Colonic mucosa (tissue), 4 donors: ENCODE data around the gene ASGR1. TPM values are rescaled to one million over a fixed set of nuclear protein-coding genes. Genes with fewer than 3 reads are reported as not detected.
A peak's percentile ranks its signal among the peaks of the same experiment; 100 is the strongest.

Experiments used
- DNase-seq: peaks from one replicate; pipeline ENCODE4 v3.0.0-alpha.2; 2020
- H3K27ac ChIP-seq: fragments of 200-600 bp; one replicate; pipeline ENCODE4 v1.8.0; 2021
- H3K27me3 ChIP-seq: fragments of 200-600 bp; one replicate; pipeline ENCODE4 v1.8.0; 2021
- H3K36me3 ChIP-seq: fragments of 200-600 bp; one replicate; pipeline ENCODE4 v1.8.0; 2021
- H3K4me1 ChIP-seq: fragments of 200-600 bp; one replicate; pipeline ENCODE4 v1.8.0; 2021; ENCODE audit warnings: mild to moderate bottlenecking
- H3K4me3 ChIP-seq: fragments of 200-600 bp; one replicate; pipeline ENCODE4 v1.8.0; 2021
- H3K9ac ChIP-seq, 2 donors: one replicate each; pipeline ENCODE4 v1.7.0; 2013; ENCODE audit warnings: control low read depth in 2 of 2, low read depth in 2 of 2, low read length in 2 of 2
- H3K9me3 ChIP-seq: fragments of 200-600 bp; one replicate; pipeline ENCODE4 v1.8.0; 2021
- CTCF ChIP-seq: fragments of 200-600 bp; IDR thresholded peaks from one replicate; pipeline ENCODE4 v1.8.0; 2022; ENCODE audit warnings: antibody characterized with exemption, mild to moderate bottlenecking
- intact Hi-C: fragments of 100-400 bp; cut with DNase I; formaldehyde crosslinking; loops from one replicate; pipeline ENCODE4 v1.14.1; 2022
- total RNA-seq, 2 donors: library from RNA; stranded (reverse); fragmentation: NEBNext Ultra II Directional in 1 of 2; extraction: Animal tissue kit (Norgen Biotek cat#: 25700) in 1 of 2; gene quantifications; one replicate each; pipeline ENCODE4 v1.2.1, GENCODE V29; 2021
- donor health status: healthy.
- donor health status: DM: no; HTN: no; CAD: no.
- donor health status: DM: no; HTN: no; CAD: no.

The ASGR1 gene
- total RNA-seq, 2 donors from 2014 or later, result 0.47 to 1.1 TPM

- DNase-seq, result no peak
- H3K27ac ChIP-seq, result no peak overlapping the region
- H3K4me1 ChIP-seq, result no peaks in the 10 kb centered on the region
- H3K9ac ChIP-seq, result no peak overlapping the region
- no peak overlapping the region for H3K4me3 ChIP-seq
- no peak for TF ChIP-seq CTCF
- intact Hi-C loops, result no loop called here
- no peaks in the 10 kb centered on the region for H3K9me3 ChIP-seq
- H3K36me3 ChIP-seq, result no peaks in the 10 kb centered on the region
- H3K27me3 ChIP-seq, result no peaks in the 10 kb centered on the region
Observed at GRCh38 chr17:7196651-7197401, 17.7 kb upstream of the ASGR1 start.

DNA sequence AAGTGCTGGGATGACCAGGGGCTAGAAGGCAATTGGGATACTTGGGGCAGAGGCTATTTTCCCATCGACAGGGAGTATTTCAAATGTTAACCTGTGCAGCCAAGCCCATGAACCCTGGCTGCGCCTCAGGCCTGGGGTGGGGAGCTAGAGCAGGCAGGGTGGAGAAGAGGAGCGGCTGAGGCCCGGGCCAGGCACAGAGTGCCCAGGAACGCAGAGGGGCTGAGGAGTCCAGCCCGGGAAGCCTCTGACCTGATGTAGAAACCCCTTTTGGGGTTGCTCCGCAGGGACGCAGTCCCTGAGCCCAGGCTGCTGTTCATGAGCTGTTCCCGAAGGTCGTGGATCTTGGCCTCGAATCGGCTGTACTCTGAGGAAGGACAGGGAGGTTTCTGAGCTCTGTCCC lies 16.8 kb upstream of the ASGR1 start:
- Histone ChIP-seq H3K4me1 (no peaks in the 10 kb centered on the region), H3K9me3 (no peaks in the 10 kb centered on the region), H3K27me3 (no peaks in the 10 kb centered on the region), H3K9ac (no peak overlapping the region), H3K4me3 (no peak overlapping the region), H3K36me3 (no peaks in the 10 kb centered on the region), H3K27ac (no peak overlapping the region)
- intact Hi-C loops, result no loop called here
- DNase-seq, result no peak
- no peak for TF ChIP-seq CTCF

DNA sequence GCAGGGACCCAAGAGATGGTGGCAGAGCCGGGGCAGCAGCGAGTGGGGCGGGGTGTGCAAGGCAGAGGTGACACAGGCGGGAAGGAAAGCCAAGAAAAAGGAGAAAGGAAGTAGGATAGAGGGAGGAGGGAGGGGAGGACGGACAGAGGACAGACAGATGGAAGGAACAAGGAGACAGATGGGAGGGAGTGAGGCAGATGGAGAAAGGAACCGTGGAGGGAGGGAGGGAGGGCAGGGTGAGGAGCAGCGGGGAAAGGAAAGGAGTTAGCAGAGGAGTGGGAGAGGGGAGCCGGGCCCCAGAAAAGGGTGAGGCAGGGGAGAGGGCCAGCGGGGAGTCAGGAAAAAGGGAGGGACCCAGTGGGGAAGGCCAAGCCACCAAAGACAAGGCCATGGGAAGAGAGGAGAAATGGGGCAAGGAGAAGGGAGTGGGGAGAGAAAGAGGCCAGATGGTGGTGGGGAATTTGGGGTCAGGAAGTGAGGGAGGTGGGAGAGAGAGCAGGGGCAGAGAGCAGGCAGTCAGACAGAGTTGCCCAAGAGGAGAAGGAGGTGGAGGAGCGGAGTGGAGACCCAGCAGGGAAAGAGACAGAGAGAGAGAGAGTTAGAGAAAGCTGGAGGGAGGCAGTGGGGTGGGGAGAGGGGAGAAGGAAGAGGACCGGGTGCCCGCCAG lies 13.2 kb upstream of the ASGR1 start:
- H3K36me3 ChIP-seq, result no peaks in the 10 kb centered on the region
- DNase-seq, result no peak

DNA sequence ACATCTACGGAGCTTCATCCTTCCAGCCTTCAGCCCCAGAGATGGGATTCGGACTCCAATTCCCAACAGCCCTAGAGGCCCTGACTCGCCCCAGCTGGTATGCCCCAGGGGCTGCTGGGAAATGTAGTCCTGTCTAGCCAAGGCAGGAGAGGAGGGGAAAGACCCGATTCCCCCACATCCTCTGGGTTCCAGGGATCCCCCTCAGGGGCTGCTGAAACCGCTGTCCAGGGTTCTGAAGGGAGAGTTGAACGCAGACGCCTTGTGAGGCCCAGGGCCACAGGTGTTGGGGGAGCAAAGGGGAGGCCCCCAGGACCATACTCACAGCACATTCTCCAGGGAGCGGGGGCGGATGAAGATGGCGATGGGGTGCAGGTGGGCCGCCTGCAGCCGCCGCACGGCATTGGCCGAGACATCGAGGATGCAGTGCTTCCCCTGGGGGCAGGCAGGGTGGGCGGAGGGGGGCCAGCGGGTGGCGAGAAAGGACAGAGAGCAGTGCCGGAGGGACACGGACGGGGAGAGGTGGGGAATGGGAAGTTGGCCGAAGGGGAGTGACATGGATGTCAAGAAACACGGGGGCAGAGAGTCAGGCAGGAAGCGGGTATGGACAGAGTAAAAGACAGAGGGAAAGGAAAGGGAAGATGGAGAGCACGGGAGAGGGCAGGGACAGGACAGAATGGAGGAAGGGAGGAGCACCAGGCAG lies 12.6 kb upstream of the ASGR1 start:
- Histone ChIP-seq H3K4me3 (no peak overlapping the region), H3K36me3 (no peaks in the 10 kb centered on the region), H3K9ac (no peak overlapping the region), H3K27ac (no peak overlapping the region), H3K4me1 (no peaks in the 10 kb centered on the region), H3K9me3 (no peaks in the 10 kb centered on the region), H3K27me3 (no peaks in the 10 kb centered on the region)
- intact Hi-C loops, result no loop called here
- DNase-seq, result peak; percentile 47
- no peak for TF ChIP-seq CTCF

More for the DNA sequence above, 13.2 kb upstream of the ASGR1 start:
- Histone ChIP-seq H3K27ac (no peak overlapping the region), H3K4me3 (no peak overlapping the region), H3K27me3 (no peaks in the 10 kb centered on the region), H3K4me1 (no peaks in the 10 kb centered on the region), H3K9me3 (no peaks in the 10 kb centered on the region), H3K9ac (no peak overlapping the region)
- intact Hi-C loops, result no loop called here
- TF ChIP-seq CTCF, result no peak

- TF ChIP-seq CTCF, result no peak
- intact Hi-C loops, result no loop called here
- no peaks in the 10 kb centered on the region for H3K36me3 ChIP-seq
Observed at GRCh38 chr17:7191069-7191468, 11.9 kb upstream of the ASGR1 start.

More at GRCh38 chr17:7191069-7191468, 11.9 kb upstream of the ASGR1 start:
- no peak for DNase-seq
- Histone ChIP-seq H3K9ac (no peak overlapping the region), H3K27me3 (no peaks in the 10 kb centered on the region), H3K27ac (no peak overlapping the region), H3K4me1 (no peaks in the 10 kb centered on the region), H3K9me3 (no peaks in the 10 kb centered on the region), H3K4me3 (no peak overlapping the region)
